ENCODE results near the gene GRXCR1. TPM values are rescaled to one million over a fixed set of nuclear protein-coding genes. Genes with fewer than 3 reads are reported as not detected.

GRXCR1 gene
- not detected in 5 replicates for total RNA-seq (2022; extraction: Qiagen RNA extraction; ENCODE audit: low read depth)

GRCh38 chr4:42892413-42892812 is at the start of gene GRXCR1:
TSS of gene GRXCR1 (plus strand) at chr4:42892713. CDS start at chr4:42893267, 554 bp downstream.

Other genes starting within 250 kb of the GRXCR1 start
- gene ATP8A1, start 235.6 kb upstream of the GRXCR1 start, total RNA-seq (2022; extraction: Qiagen RNA extraction; ENCODE audit: low read depth) = 0.02 to 0.13 TPM (median 0.07 TPM) in 5 replicates